HG03039 (cell line): ENCODE data around the gene SCTR.

Experiments used
- ATAC-seq: cut with Tn5 transposase; IDR thresholded peaks from one replicate; pipeline ENCODE4 v1.9.1; 2021; ENCODE audit warnings: mild to moderate bottlenecking, moderate library complexity; ENCODE audit not compliant: unreplicated experiment

Gene SCTR

GRCh38 chr2:119523952-119524694, at the start of gene SCTR:
Gene SCTR (minus strand): TSS chr2:119524483. CDS start chr2:119524226, 257 bp downstream.
- no peak for ATAC-seq

- ATAC-seq, result no peak
Measured at GRCh38 chr2:119567292-119567691, 43.0 kb upstream of the SCTR start.

GRCh38 chr2:119565481-119565880, 41.2 kb upstream of the SCTR start:
- ATAC-seq, result no peak

- no peak for ATAC-seq
Measured at GRCh38 chr2:119553687-119554344, 29.5 kb upstream of the SCTR start.

GRCh38 chr2:119552902-119553301, 28.6 kb upstream of the SCTR start:
- ATAC-seq, result no peak

- ATAC-seq, result no peak
Measured at GRCh38 chr2:119550856-119551255, 26.6 kb upstream of the SCTR start.

- ATAC-seq, result no peak
Measured at GRCh38 chr2:119550346-119550745, 26.1 kb upstream of the SCTR start.

- no peak for ATAC-seq
Measured at GRCh38 chr2:119549241-119549640, 25.0 kb upstream of the SCTR start.

- no peak for ATAC-seq
Measured at GRCh38 chr2:119548516-119549120, 24.3 kb upstream of the SCTR start.

GRCh38 chr2:119546447-119546767, 22.1 kb upstream of the SCTR start:
- no peak for ATAC-seq

GRCh38 chr2:119545754-119546446, 21.6 kb upstream of the SCTR start:
- no peak for ATAC-seq

GRCh38 chr2:119544939-119545475, 20.7 kb upstream of the SCTR start:
- no peak for ATAC-seq

GRCh38 chr2:119544075-119544938, 20.0 kb upstream of the SCTR start, which contains the start of gene CFAP221:
Gene CFAP221 (plus strand): TSS chr2:119544449. CDS start chr2:119546132, 1,683 bp downstream.
- peak; percentile 67 for ATAC-seq

- ATAC-seq, result no peak
Measured at GRCh38 chr2:119541476-119541875, 17.2 kb upstream of the SCTR start.

GRCh38 chr2:119537792-119538191, 13.5 kb upstream of the SCTR start:
- no peak for ATAC-seq

- no peak for ATAC-seq
Measured at GRCh38 chr2:119536707-119537106, 12.4 kb upstream of the SCTR start.

- ATAC-seq, result no peak
Measured at GRCh38 chr2:119536211-119536610, 11.9 kb upstream of the SCTR start.

- ATAC-seq, result no peak
Measured at GRCh38 chr2:119533560-119533959, 9.3 kb upstream of the SCTR start.

GRCh38 chr2:119531292-119531691, 7.0 kb upstream of the SCTR start:
- ATAC-seq, result no peak

- no peak for ATAC-seq
Measured at GRCh38 chr2:119527999-119528398, 3.7 kb upstream of the SCTR start.
